Esophagus squamous epithelium (tissue), 4 donors: Measurements from ENCODE around the gene TACSTD2.

Experiments used
- CTCF ChIP-seq, 6 experiments: fragments of 450-650 bp in 4 of 6; fragments of 200-600 bp in 2 of 6; sonication (generic) in 2 of 6; IDR thresholded peaks; one replicate each; pipeline ENCODE4 v1.5.1; 2016 to 2019; ENCODE audit warnings: antibody characterized with exemption in 6 of 6, mild to moderate bottlenecking in 4 of 6, moderate library complexity in 4 of 6
- POLR2A ChIP-seq, 4 donors: fragments of 450-650 bp; IDR thresholded peaks; one replicate each; pipeline ENCODE4 v1.6.1; 2017; ENCODE audit warnings: antibody characterized with exemption in 4 of 4, mild to moderate bottlenecking in 4 of 4, moderate library complexity in 3 of 4

DNA sequence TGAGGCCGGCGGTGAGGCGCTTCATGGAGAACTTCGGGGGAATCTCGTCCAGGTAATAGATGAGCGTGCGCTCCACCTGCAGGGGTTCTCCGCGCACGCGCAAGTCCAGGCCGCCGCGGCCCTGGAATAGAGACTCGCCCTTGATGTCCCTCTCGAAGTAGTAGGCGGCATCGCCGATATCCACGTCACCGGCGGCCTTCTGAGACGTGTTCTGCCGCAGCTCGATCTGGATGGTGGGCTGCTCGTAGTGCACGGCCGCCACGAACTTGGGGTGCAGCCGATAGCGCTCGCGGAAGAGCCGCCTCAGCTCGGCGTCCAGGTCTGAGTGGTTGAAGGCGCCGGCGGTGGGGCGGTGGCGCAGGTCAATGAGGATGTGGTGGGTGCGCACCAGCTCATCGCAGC lies 726 bp downstream of the TACSTD2 start:
- no peak for TF ChIP-seq CTCF (IDR thresholded peaks at IDR 0.05)
- TF ChIP-seq POLR2A (IDR thresholded peaks at IDR 0.05) = no peak
